Cardiac septum (tissue), 1 donor: ENCODE results near the gene KCND2. TPM values are rescaled to one million over a fixed set of nuclear protein-coding genes. Genes with fewer than 3 reads are reported as not detected.

Experiments
- DNase-seq: peaks from one replicate; pipeline ENCODE4 v3.0.0-alpha.2; 2020; ENCODE audit warnings: low spot score
- intact Hi-C: fragments of 100-400 bp; cut with DNase I; formaldehyde crosslinking; loops from one replicate; pipeline ENCODE4 v1.14.0; 2022
- total RNA-seq: library from RNA; stranded (reverse); fragmentation: NEBNext Ultra II Directional; extraction: Animal tissue kit (Norgen Biotek cat#: 25700); gene quantifications from one replicate; pipeline ENCODE4 v1.2.1, GENCODE V29; 2021
- donor health status: DM: no; HTN: no; CAD: no.

The KCND2 gene
- total RNA-seq, 1 donor from 2014 or later, result 0.22 TPM

GRCh38 chr7:120402079-120402767 lies 129.2 kb downstream of the KCND2 start:
- no peak for DNase-seq
- intact Hi-C loops, result no loop called here

GRCh38 chr7:120402801-120403200 lies 129.8 kb downstream of the KCND2 start:
- intact Hi-C loops, result no loop called here

GRCh38 chr7:120404042-120404441 lies 131.1 kb downstream of the KCND2 start:
- no peak for DNase-seq
- intact Hi-C loops, result no loop called here

More at GRCh38 chr7:120402801-120403200, 129.8 kb downstream of the KCND2 start:
- no peak for DNase-seq

DNA sequence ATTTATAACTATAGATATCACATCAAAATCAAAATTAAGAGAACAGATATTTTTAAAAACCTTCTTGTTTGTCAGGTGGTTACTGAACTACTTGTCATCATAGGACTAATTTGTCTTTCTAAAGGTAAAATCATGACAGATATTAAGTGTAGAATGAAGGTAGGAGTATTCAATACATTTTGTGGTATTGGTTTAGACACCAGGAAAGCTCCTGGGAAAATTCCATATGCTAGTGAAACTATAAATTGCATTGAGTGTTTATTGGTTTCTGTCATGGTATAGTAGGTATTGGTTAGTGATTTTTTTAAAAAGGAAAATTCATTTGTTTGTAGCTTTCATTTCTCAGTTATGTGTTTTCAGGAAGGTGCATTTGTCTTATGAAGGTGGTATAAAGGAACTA lies 132.7 kb downstream of the KCND2 start:
- intact Hi-C loops, result no loop called here

GRCh38 chr7:120407010-120407409 lies 134.0 kb downstream of the KCND2 start:
- intact Hi-C loops, result no loop called here
- no peak for DNase-seq

More for the DNA sequence above, 132.7 kb downstream of the KCND2 start:
- no peak for DNase-seq

- intact Hi-C loops, result no loop called here
- DNase-seq, result no peak
These were observed 139.4 kb downstream of the KCND2 start for GRCh38 chr7:120412139-120413050.

GRCh38 chr7:120413164-120413563 lies 140.2 kb downstream of the KCND2 start:
- DNase-seq, result no peak
- intact Hi-C loops, result no loop called here

- no peak for DNase-seq
These were observed 144.4 kb downstream of the KCND2 start for GRCh38 chr7:120417244-120417979.

GRCh38 chr7:120421151-120421651 lies 148.2 kb downstream of the KCND2 start:
- intact Hi-C loops, result no loop called here
- no peak for DNase-seq

More at GRCh38 chr7:120417244-120417979, 144.4 kb downstream of the KCND2 start:
- intact Hi-C loops, result no loop called here

DNA sequence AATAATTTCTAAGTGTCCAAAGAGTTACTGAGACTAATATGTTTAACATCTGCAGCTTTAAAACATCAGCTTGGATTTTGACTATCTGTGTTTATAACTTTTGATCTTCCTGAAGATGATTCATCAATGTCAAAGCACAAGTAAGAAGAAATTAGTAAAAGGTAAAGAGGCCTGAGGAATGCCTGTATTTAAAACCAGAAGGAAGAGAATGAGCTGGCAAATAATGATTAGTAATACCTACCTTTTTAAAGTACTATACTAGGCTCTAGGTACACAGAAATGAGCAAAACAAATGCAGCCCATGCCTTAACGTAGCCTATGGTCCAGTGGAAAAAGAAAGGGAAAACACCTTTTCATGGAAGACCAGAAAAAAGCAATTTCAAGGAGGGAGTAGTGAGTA lies 158.0 kb downstream of the KCND2 start:
- no peak for DNase-seq
- intact Hi-C loops, result no loop called here

GRCh38 chr7:120436487-120437060 lies 163.6 kb downstream of the KCND2 start:
- no peak for DNase-seq
- intact Hi-C loops, result no loop called here

- intact Hi-C loops, result no loop called here
- no peak for DNase-seq
These were observed 168.9 kb downstream of the KCND2 start for GRCh38 chr7:120441850-120442249.

DNA sequence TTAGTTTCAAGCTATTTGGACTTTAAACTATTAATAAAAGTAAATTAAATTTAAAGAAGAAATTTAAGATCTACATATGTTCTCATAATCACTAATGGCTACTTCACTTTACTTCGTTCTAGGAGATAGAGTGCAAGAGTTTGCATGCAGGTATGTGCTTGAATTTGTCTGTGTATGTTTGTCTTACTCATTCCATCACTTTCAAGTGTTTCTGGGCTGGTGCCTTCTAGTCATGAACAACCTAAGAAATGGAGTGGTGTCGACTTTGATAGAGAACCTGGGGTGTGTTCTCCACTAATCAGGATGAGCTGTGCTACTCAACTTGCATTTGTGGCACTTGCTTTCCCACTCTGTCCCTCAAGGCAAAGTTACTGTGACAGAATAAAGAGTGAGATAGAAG lies 169.9 kb downstream of the KCND2 start:
- DNase-seq, result no peak

GRCh38 chr7:120444650-120445049 lies 171.7 kb downstream of the KCND2 start:
- DNase-seq, result no peak

More for the DNA sequence above, 169.9 kb downstream of the KCND2 start:
- intact Hi-C loops, result no loop called here

DNA sequence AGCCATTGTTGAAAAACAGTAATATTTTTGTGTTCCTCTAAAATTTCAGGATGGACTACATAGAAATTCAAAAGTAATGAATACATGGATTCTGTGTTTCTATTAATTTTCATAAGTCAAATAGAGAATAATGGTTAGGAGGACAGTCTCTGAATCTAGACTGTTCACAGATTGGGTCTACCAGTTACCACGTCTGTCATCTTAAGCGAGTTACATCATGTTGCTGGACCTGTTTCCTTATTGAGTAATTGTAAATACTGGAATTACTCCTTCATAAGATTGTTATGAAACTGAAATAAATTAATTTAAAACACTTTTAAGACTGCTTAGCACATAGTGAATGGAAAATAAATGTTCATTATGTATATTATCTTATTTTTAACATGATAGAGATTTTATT lies 172.3 kb downstream of the KCND2 start:
- no peak for DNase-seq
- intact Hi-C loops, result no loop called here

More at GRCh38 chr7:120444650-120445049, 171.7 kb downstream of the KCND2 start:
- intact Hi-C loops, result no loop called here

DNA sequence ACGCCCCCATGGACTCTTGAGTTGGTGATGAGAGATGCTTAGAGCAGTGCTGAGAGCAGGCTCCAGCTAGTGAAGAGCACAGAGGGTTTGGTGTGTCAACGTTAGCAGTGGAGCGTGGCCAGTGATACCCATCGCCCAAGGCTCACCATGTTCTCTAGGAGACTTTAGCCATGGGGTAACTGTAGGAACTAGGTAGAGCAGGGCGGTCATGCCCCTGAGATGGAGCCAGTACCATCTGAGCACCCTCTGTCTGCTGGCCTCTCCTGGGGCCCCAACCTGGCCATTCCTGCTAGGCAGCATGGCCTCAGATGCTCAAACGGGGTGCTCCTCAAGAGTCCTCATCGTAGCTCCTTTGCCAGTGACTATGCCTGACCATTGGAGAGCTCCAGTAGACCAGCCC lies 179.7 kb downstream of the KCND2 start:
- DNase-seq, result no peak
- intact Hi-C loops, result no loop called here

GRCh38 chr7:120456699-120457098 lies 183.7 kb downstream of the KCND2 start:
- intact Hi-C loops, result no loop called here
- no peak for DNase-seq

- intact Hi-C loops, result no loop called here
- no peak for DNase-seq
These were observed 188.0 kb downstream of the KCND2 start for GRCh38 chr7:120460949-120461348.

DNA sequence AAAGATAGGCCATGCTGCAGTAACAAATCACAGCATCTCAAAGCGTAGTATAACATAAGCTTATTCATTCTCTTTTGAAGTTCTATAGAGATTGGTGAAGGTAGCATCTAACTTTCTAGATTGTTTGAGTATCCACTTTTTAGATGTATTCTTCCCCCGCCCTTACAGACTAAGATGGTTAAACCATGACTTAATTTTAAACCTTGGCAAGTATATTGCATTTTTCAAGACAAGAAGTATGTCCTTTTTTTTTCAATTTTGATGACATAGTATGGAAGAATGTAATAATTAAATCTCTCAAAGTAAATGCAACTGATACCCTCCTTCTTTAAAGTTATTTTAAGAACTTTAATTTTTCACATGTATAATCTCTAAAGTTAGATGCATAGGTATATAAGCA lies 190.0 kb downstream of the KCND2 start:
- DNase-seq, result no peak
- intact Hi-C loops, result no loop called here

GRCh38 chr7:120464104-120464503 lies 191.1 kb downstream of the KCND2 start:
- no peak for DNase-seq

More at GRCh38 chr7:120464104-120464503, 191.1 kb downstream of the KCND2 start:
- intact Hi-C loops, result no loop called here
